Measurements from ENCODE around the gene FOXK1. TPM values are rescaled to one million over a fixed set of nuclear protein-coding genes. Genes with fewer than 3 reads are reported as not detected.
A peak's percentile ranks its signal among the peaks of the same experiment; 100 is the strongest.

FOXK1 gene
- polyA plus RNA-seq, 3 donors = 0.33 to 16.8 (median 0.76) TPM

DNA sequence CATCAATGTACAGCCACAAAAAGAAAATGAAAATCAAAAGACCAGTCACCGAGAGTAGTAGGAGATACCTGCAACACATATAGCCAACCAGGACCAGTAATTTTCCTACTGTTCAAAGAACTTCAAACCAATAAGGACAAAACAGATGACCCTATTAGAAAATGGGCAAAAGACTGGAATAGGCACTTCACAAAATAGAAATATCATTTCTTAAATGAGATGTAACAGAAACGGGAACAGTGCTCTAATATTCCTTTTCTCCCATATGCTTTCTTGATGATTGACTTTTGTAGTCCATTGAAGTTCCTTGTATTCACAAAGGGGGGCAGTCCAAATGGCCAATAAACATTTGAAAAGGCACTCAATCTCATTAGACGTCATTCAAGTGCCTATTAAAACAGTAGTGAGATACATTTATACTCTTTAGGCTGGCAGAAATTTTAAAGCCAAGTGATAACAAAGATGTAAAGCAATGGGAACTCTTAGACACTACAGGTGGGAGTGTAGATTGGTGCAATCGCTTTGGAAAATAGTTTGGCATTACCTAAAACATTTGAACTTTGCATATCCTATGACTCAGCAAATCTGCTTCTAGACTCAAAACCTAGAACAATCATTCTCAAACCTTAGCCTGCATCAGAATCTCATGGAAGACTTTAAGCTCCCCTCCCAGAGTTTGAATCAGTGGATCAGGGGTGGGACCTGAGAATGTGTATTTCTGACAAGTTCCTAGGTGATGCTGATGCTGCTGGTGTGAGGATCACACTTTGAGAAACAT lies 24.3 kb upstream of the FOXK1 start:
- no peak for DNase-seq
- Histone ChIP-seq H2AFZ (ENCODE audit: insufficient read depth, low read depth, low read length, poor library complexity, severe bottlenecking) (no peak overlapping the region), H3K27ac (ENCODE audit: low read depth in 1 of 2, low read length in 2 of 2) (no peak overlapping the region), H3K79me2 (ENCODE audit: insufficient read depth, low read length) (no peaks in the 10 kb centered on the region), H4K20me1 (ENCODE audit: insufficient read depth, low read length) (no peaks in the 10 kb centered on the region), H3K4me1 (ENCODE audit: control insufficient read depth in 1 of 2, insufficient read depth in 2 of 2, low read length in 2 of 2) (no peaks in the 10 kb centered on the region), H3K27me3 (ENCODE audit: control insufficient read depth in 2 of 2, insufficient read depth in 2 of 2, low read length in 2 of 2) (no peaks in the 10 kb centered on the region), H3K9me3 (replicated peaks in 1 of 2; ENCODE audit: control insufficient read depth in 1 of 2, insufficient read depth in 1 of 2, low read length in 2 of 2) (peaks cover 18 to 19% of the 10 kb centered on the region in 2 donors), H3K9ac (ENCODE audit: insufficient read depth, low read length, poor library complexity, severe bottlenecking) (no peak overlapping the region), H3K4me3 (replicated peaks in 1 of 3; ENCODE audit: low read depth in 2 of 3, low read length in 3 of 3) (no peak overlapping the region), H3K36me3 (replicated peaks in 1 of 2; ENCODE audit: control insufficient read depth in 1 of 2, insufficient read depth in 2 of 2, low read length in 2 of 2) (no peaks in the 10 kb centered on the region), H3K4me2 (replicated peaks; ENCODE audit: extremely low read depth, low read length, poor library complexity, severe bottlenecking) (no peak overlapping the region)
- Mint-ChIP-seq H3K27ac (no peak overlapping the region), H3K36me3 (no peaks in the 10 kb centered on the region), H3K4me1 (peaks cover 7% of the 10 kb centered on the region), H3K4me3 (no peak overlapping the region), H3K27me3 (ENCODE audit: low read depth in 3 of 3) (peaks cover 0 to 4% (median 2%) of the 10 kb centered on the region in 3 donors), H3K9me3 (peaks cover 5 to 36% (median 18%) of the 10 kb centered on the region in 7 donors)
- intact Hi-C loops (cut with micrococcal nuclease) = no loop called here
- TF ChIP-seq, protein P1, sequence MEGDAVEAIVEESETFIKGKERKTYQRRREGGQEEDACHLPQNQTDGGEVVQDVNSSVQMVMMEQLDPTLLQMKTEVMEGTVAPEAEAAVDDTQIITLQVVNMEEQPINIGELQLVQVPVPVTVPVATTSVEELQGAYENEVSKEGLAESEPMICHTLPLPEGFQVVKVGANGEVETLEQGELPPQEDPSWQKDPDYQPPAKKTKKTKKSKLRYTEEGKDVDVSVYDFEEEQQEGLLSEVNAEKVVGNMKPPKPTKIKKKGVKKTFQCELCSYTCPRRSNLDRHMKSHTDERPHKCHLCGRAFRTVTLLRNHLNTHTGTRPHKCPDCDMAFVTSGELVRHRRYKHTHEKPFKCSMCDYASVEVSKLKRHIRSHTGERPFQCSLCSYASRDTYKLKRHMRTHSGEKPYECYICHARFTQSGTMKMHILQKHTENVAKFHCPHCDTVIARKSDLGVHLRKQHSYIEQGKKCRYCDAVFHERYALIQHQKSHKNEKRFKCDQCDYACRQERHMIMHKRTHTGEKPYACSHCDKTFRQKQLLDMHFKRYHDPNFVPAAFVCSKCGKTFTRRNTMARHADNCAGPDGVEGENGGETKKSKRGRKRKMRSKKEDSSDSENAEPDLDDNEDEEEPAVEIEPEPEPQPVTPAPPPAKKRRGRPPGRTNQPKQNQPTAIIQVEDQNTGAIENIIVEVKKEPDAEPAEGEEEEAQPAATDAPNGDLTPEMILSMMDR (IDR thresholded peaks at IDR 0.05) = no peak
- WGBS (ENCODE audit: insufficient coverage) = 100% methylated on average over 1 of the region's 4 CpGs

- H4K20me1 ChIP-seq (ENCODE audit: insufficient read depth, low read length) = no peaks in the 10 kb centered on the region
- H3K27ac ChIP-seq (ENCODE audit: low read depth in 1 of 2, low read length in 2 of 2) = no peak overlapping the region
- H3K4me1 Mint-ChIP-seq = peaks cover 7% of the 10 kb centered on the region
- H3K27me3 ChIP-seq (ENCODE audit: control insufficient read depth in 2 of 2, insufficient read depth in 2 of 2, low read length in 2 of 2) = no peaks in the 10 kb centered on the region
- peak overlapping the region in 2 of 7 donors; percentile 3 to 6 for H3K27ac Mint-ChIP-seq
- H3K4me2 ChIP-seq (replicated peaks; ENCODE audit: extremely low read depth, low read length, poor library complexity, severe bottlenecking) = no peak overlapping the region
- no peak for DNase-seq
- TF ChIP-seq, protein P1 (IDR thresholded peaks at IDR 0.05) = peak; percentile 29
- no peaks in the 10 kb centered on the region for H3K4me1 ChIP-seq (ENCODE audit: control insufficient read depth in 1 of 2, insufficient read depth in 2 of 2, low read length in 2 of 2)
- H3K36me3 Mint-ChIP-seq = no peaks in the 10 kb centered on the region
- intact Hi-C loops (cut with micrococcal nuclease) = no loop called here
- H3K36me3 ChIP-seq (replicated peaks in 1 of 2; ENCODE audit: control insufficient read depth in 1 of 2, insufficient read depth in 2 of 2, low read length in 2 of 2) = no peaks in the 10 kb centered on the region
- H3K4me3 ChIP-seq (replicated peaks in 1 of 3; ENCODE audit: low read depth in 2 of 3, low read length in 3 of 3) = no peak overlapping the region
- no peaks in the 10 kb centered on the region for H3K79me2 ChIP-seq (ENCODE audit: insufficient read depth, low read length)
- 88% methylated on average over 1 of the region's 2 CpGs for WGBS (ENCODE audit: insufficient coverage)
- H3K9ac ChIP-seq (ENCODE audit: insufficient read depth, low read length, poor library complexity, severe bottlenecking) = no peak overlapping the region
- peaks cover 0 to 4% (median 2%) of the 10 kb centered on the region in 3 donors for H3K27me3 Mint-ChIP-seq (ENCODE audit: low read depth in 3 of 3)
- H2AFZ ChIP-seq (ENCODE audit: insufficient read depth, low read depth, low read length, poor library complexity, severe bottlenecking) = no peak overlapping the region
- peaks cover 18 to 19% of the 10 kb centered on the region in 2 donors for H3K9me3 ChIP-seq (replicated peaks in 1 of 2; ENCODE audit: control insufficient read depth in 1 of 2, insufficient read depth in 1 of 2, low read length in 2 of 2)
- peak overlapping the region in 1 of 2 donors; percentile 17 for H3K4me3 Mint-ChIP-seq
- H3K9me3 Mint-ChIP-seq = peaks cover 5 to 36% (median 18%) of the 10 kb centered on the region in 7 donors
These were observed 22.4 kb upstream of the FOXK1 start for GRCh38 chr7:4659551-4660286.
